ENCODE data around the gene PLIN1. TPM values are rescaled to one million over a fixed set of nuclear protein-coding genes. Genes with fewer than 3 reads are reported as not detected.

PLIN1 gene
- total RNA-seq, 1 donor from 2014 or later: 0.58 TPM

DNA sequence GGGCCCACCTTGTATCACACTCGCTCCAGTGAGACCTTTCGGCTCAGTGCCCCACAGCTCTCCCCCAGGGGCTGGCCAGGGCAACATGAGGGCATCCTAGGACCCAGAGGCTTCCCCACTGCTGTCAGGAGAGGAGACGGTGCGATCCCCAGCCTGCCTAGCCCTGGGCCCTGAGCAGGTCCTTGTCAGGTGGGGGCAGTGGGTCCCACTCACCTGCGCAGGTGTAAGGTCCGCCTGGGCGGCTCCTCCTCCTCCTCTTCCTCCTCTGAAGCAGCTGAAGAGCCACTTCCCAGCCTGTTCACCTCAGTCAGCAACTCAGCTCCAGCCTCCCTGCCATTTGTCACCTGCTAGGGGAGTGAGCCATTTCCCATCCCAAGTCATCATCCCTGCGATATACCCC is 33.5 kb downstream of the PLIN1 start:
- H3K9me3 Mint-ChIP-seq: no peaks in the 10 kb centered on the region
- H3K4me1 Mint-ChIP-seq (ENCODE audit: unreplicated experiment): peaks cover 4% of the 10 kb centered on the region
- no peak overlapping the region for H3K27ac Mint-ChIP-seq
- TF ChIP-seq, protein P1, sequence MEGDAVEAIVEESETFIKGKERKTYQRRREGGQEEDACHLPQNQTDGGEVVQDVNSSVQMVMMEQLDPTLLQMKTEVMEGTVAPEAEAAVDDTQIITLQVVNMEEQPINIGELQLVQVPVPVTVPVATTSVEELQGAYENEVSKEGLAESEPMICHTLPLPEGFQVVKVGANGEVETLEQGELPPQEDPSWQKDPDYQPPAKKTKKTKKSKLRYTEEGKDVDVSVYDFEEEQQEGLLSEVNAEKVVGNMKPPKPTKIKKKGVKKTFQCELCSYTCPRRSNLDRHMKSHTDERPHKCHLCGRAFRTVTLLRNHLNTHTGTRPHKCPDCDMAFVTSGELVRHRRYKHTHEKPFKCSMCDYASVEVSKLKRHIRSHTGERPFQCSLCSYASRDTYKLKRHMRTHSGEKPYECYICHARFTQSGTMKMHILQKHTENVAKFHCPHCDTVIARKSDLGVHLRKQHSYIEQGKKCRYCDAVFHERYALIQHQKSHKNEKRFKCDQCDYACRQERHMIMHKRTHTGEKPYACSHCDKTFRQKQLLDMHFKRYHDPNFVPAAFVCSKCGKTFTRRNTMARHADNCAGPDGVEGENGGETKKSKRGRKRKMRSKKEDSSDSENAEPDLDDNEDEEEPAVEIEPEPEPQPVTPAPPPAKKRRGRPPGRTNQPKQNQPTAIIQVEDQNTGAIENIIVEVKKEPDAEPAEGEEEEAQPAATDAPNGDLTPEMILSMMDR (conservative IDR thresholded peaks at IDR 0.05): no peak
- H3K4me3 Mint-ChIP-seq: no peak overlapping the region
- no peak for DNase-seq (ENCODE audit: extremely low spot score, unreplicated experiment)
- H3K36me3 Mint-ChIP-seq: peaks cover 8% of the 10 kb centered on the region
- H3K27me3 Mint-ChIP-seq: no peaks in the 10 kb centered on the region

- Mint-ChIP-seq H3K4me1 (ENCODE audit: unreplicated experiment) (peaks cover 2% of the 10 kb centered on the region), H3K4me3 (no peak overlapping the region), H3K9me3 (no peaks in the 10 kb centered on the region), H3K27ac (no peak overlapping the region), H3K36me3 (peaks cover 9% of the 10 kb centered on the region), H3K27me3 (no peaks in the 10 kb centered on the region)
- TF ChIP-seq, protein P1 (conservative IDR thresholded peaks at IDR 0.05): no peak
- no peak for DNase-seq (ENCODE audit: extremely low spot score, unreplicated experiment)
Measured at GRCh38 chr15:89642106-89642505, 37.1 kb downstream of the PLIN1 start.

- H3K9me3 Mint-ChIP-seq: no peaks in the 10 kb centered on the region
- no peak overlapping the region for H3K27ac Mint-ChIP-seq
- H3K4me1 Mint-ChIP-seq (ENCODE audit: unreplicated experiment): no peaks in the 10 kb centered on the region
- peaks cover 7% of the 10 kb centered on the region for H3K36me3 Mint-ChIP-seq
- no peak for DNase-seq (ENCODE audit: extremely low spot score, unreplicated experiment)
- H3K27me3 Mint-ChIP-seq: no peaks in the 10 kb centered on the region
- TF ChIP-seq, protein P1 (conservative IDR thresholded peaks at IDR 0.05): no peak
- no peak overlapping the region for H3K4me3 Mint-ChIP-seq
Measured at GRCh38 chr15:89641053-89641452, 38.1 kb downstream of the PLIN1 start.

GRCh38 chr15:89640245-89640644 is 38.9 kb downstream of the PLIN1 start:
- Mint-ChIP-seq H3K36me3 (peaks cover 10% of the 10 kb centered on the region), H3K4me3 (no peak overlapping the region), H3K4me1 (ENCODE audit: unreplicated experiment) (no peaks in the 10 kb centered on the region), H3K27ac (no peak overlapping the region), H3K9me3 (no peaks in the 10 kb centered on the region), H3K27me3 (no peaks in the 10 kb centered on the region)
- no peak for DNase-seq (ENCODE audit: extremely low spot score, unreplicated experiment)
- TF ChIP-seq, protein P1 (conservative IDR thresholded peaks at IDR 0.05): no peak

DNA sequence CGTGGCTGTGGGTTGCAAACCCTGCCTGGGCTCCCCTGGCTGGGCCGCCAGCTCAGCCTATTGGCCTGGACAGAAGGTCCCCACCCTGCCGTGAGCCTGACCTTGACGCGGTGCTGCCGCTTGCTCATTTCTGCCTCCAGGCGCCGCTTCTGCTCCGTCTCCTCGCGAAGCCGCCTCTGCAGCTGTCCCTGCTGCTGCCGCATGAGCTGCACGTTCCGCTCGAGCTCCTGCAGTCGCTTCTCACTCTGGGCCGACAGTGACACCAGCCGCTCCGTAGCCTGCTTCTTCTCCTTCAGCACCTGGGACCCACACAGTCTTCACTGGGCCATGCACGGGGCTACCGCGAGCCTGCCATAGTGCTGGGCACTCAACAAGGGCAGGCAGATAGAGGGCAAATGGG is 45.6 kb downstream of the PLIN1 start:
- Mint-ChIP-seq H3K4me3 (no peak overlapping the region), H3K27me3 (no peaks in the 10 kb centered on the region), H3K27ac (no peak overlapping the region), H3K36me3 (peaks cover 30% of the 10 kb centered on the region), H3K9me3 (no peaks in the 10 kb centered on the region), H3K4me1 (ENCODE audit: unreplicated experiment) (no peaks in the 10 kb centered on the region)
- TF ChIP-seq, protein P1 (conservative IDR thresholded peaks at IDR 0.05): no peak
- DNase-seq (ENCODE audit: extremely low spot score, unreplicated experiment): no peak

All from type B pancreatic cell (in vitro differentiated cells).